ENCODE measurements around the gene PLXNA2. TPM values are rescaled to one million over a fixed set of nuclear protein-coding genes. Genes with fewer than 3 reads are reported as not detected.

The PLXNA2 gene
- total and polyA plus RNA-seq, 2 of the 4 experiments (the other 2 are of a cell fraction): 0.72 to 1.1 TPM

DNA sequence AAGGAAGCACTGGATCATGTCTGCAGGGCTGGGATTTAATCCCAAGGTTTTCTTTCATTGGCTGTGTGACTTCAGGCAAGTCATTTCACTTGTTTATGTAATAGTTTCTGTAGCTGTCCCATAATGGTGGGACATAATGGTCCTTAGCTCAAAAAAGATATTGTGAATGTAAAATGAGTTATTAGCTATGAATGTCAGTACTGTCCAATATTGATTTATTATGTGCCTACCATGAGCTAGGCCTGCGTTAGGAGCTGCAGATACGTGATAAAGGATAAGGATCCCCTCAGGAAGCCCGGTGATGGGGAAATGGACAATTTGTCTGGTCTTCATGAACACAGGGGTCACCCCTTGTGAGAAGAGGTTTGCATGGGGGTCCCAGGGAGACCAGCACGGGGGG lies 95.8 kb downstream of the PLXNA2 start:
- BruUV-seq (replicated peaks): no TSS peak
- Histone ChIP-seq H3K9ac (ENCODE audit: low read depth, low read length) (no peak overlapping the region), H3K9me3 (ENCODE audit: control insufficient read depth, insufficient read depth, low read length) (no peaks in the 10 kb centered on the region), H3K36me3 (ENCODE audit: control insufficient read depth, insufficient read depth, low read length) (no peaks in the 10 kb centered on the region), H3K4me1 (ENCODE audit: control insufficient read depth, insufficient read depth, low read length) (no peaks in the 10 kb centered on the region), H4K8ac (ENCODE audit: low read depth in 2 of 2, low read length in 2 of 2) (no peak overlapping the region), H3K27ac (ENCODE audit: insufficient read depth, low read length) (no peak overlapping the region), H3K14ac (replicated peaks; ENCODE audit: low read depth, low read length) (no peak overlapping the region), H2AK9ac (replicated peaks; ENCODE audit: low read depth, low read length, poor library complexity) (no peak overlapping the region), H4K91ac (ENCODE audit: insufficient read depth, low read depth, low read length) (no peak overlapping the region), H3K4me3 (ENCODE audit: insufficient read depth, low read depth, low read length) (no peak overlapping the region), H2BK120ac (ENCODE audit: low read depth, low read length) (no peak overlapping the region), H4K5ac (ENCODE audit: low read depth, low read length) (no peak overlapping the region), H2AK5ac (ENCODE audit: low read depth, low read length) (no peak overlapping the region), H2BK20ac (ENCODE audit: low read depth, low read length) (no peak overlapping the region), H3K27me3 (ENCODE audit: control insufficient read depth, insufficient read depth, low read length) (no peaks in the 10 kb centered on the region), H2BK5ac (ENCODE audit: low read depth, low read length, poor library complexity, severe bottlenecking) (no peak overlapping the region), H4K20me1 (ENCODE audit: insufficient read depth, low read length) (no peaks in the 10 kb centered on the region), H3K79me1 (ENCODE audit: low read depth in 1 of 2, low read length in 2 of 2) (no peaks in the 10 kb centered on the region), H3K4me2 (ENCODE audit: low read depth, low read length) (no peak overlapping the region), H3K9me1 (ENCODE audit: insufficient read depth, low read length) (no peaks in the 10 kb centered on the region; the same call in 1 of the 2 replicates), H3K23ac (ENCODE audit: low read depth, low read length) (no peak overlapping the region), H3K56ac (ENCODE audit: extremely low read depth, insufficient read depth, low read length) (no peak overlapping the region), H3K4ac (ENCODE audit: low read depth, low read length) (no peak overlapping the region), H2AFZ (replicated peaks; ENCODE audit: low read length, poor library complexity) (no peak overlapping the region), H3K18ac (ENCODE audit: low read depth, low read length) (no peak overlapping the region), H2BK15ac (ENCODE audit: low read depth, low read length) (no peak overlapping the region)
- dilution Hi-C loops (cut with HindIII; ENCODE audit: low sequenced_read_pairs, unreplicated experiment) (no loop called here), in situ Hi-C loops (cut with MboI; ENCODE audit: low sequenced_read_pairs) (no loop called here), intact Hi-C loops (cut with micrococcal nuclease) (no loop called here)
- POLR2A ChIA-PET (ENCODE audit: unreplicated experiment): no interaction called here
- CTCF ChIA-PET: interaction anchor here (0.6 to 1.9 kb wide), 4 partner anchors 9 to 99 kb away, joined by 3 to 5 read pairs (median 4); no protein-coding TSS in a partner anchor
- no CpG with 5 or more reads among the region's 4 CpGs for WGBS, 2 experiments (ENCODE audit: extremely low coverage in 2 of 2, insufficient read length in 1 of 2)
- no peak for TF ChIP-seq RAD21 (IDR thresholded peaks at IDR 0.05; ENCODE audit: low read length)
- TF ChIP-seq, protein P1, sequence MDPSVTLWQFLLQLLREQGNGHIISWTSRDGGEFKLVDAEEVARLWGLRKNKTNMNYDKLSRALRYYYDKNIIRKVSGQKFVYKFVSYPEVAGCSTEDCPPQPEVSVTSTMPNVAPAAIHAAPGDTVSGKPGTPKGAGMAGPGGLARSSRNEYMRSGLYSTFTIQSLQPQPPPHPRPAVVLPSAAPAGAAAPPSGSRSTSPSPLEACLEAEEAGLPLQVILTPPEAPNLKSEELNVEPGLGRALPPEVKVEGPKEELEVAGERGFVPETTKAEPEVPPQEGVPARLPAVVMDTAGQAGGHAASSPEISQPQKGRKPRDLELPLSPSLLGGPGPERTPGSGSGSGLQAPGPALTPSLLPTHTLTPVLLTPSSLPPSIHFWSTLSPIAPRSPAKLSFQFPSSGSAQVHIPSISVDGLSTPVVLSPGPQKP (IDR thresholded peaks at IDR 0.05; ENCODE audit: borderline replicate concordance, low read depth, low read length): no peak
- ATAC-seq (ENCODE audit: low read depth): no peak
- no peak for DNase-seq
